Skeletal muscle tissue (tissue), 4 donors: Measurements from ENCODE around the gene MIPEP. TPM values are rescaled to one million over a fixed set of nuclear protein-coding genes. Genes with fewer than 3 reads are reported as not detected.
"Not testable (repeated sequence)": the region's sequence is repeated elsewhere in the genome, so short reads cannot be mapped to it uniquely, and the experiment has no call there.

Source experiments
- H3K27ac ChIP-seq: one replicate; pipeline ENCODE4 v1.7.0; 2013; ENCODE audit warnings: mild to moderate bottlenecking, low read depth, low read length, inconsistent platforms
- H3K27me3 ChIP-seq, 3 donors: one replicate each; pipeline ENCODE4 v1.7.0; 2013; ENCODE audit warnings: low read length in 3 of 3; ENCODE audit not compliant: control insufficient read depth in 3 of 3, insufficient read depth in 3 of 3
- H3K36me3 ChIP-seq, 3 donors: one replicate each; pipeline ENCODE4 v1.7.0; 2013; ENCODE audit warnings: low read length in 3 of 3; ENCODE audit not compliant: control insufficient read depth in 3 of 3, insufficient read depth in 3 of 3
- H3K4me1 ChIP-seq, 3 donors: one replicate each; pipeline ENCODE4 v1.7.0; 2013; ENCODE audit warnings: low read length in 3 of 3, mild to moderate bottlenecking in 3 of 3; ENCODE audit not compliant: control insufficient read depth in 3 of 3, insufficient read depth in 3 of 3
- H3K4me3 ChIP-seq, 3 donors: one replicate each; pipeline ENCODE4 v1.7.0; 2013; ENCODE audit warnings: low read length in 3 of 3
- H3K9ac ChIP-seq, 3 donors: one replicate each; pipeline ENCODE4 v1.7.0; 2013; ENCODE audit warnings: low read length in 3 of 3, mild to moderate bottlenecking in 3 of 3, moderate library complexity in 2 of 3, low read depth in 1 of 3
- H3K9me3 ChIP-seq, 3 donors: one replicate each; pipeline ENCODE4 v1.7.0; 2013; ENCODE audit warnings: low read length in 3 of 3; ENCODE audit not compliant: control insufficient read depth in 3 of 3
- total RNA-seq: library from RNA; depleted of rRNA; stranded (reverse); fragments of >200 nt; gene quantifications from one replicate; pipeline ENCODE4 v1.2.3, GENCODE V29; 2014
- donor health status: Osteomylitis.

Gene MIPEP
- total RNA-seq, 1 donor from 2014 or later = 13.6 TPM

DNA sequence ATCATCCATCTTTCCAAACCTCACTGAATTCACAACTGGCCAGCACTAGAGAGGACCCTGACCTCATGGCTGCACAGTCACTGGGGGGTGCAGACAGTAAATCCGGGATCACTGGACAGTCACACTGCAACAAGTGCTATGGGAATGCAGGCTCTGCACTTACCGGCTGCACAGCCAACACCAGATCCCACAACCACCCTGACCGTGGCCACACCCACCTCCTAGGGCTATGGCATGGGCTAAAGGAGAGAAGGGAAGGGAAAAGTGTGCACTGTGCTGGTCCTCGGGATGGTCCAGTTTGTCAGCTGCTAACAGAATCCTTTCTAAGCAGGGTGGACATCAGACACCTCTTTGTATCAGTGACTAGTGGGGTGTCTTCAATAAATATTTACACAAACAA, 118.2 kb downstream of the MIPEP start:
- H3K9ac ChIP-seq = no peak overlapping the region
- H3K4me3 ChIP-seq = no peak overlapping the region
- H3K9me3 ChIP-seq = no peaks in the 10 kb centered on the region
- H3K27ac ChIP-seq = no peak overlapping the region
- H3K27me3 ChIP-seq = no peaks in the 10 kb centered on the region
- H3K36me3 ChIP-seq = no peaks in the 10 kb centered on the region
- peaks cover 5 to 8% (median 5%) of the 10 kb centered on the region in 3 donors for H3K4me1 ChIP-seq

- Histone ChIP-seq H3K27ac (no peak overlapping the region), H3K36me3 (no peaks in the 10 kb centered on the region), H3K9me3 (no peaks in the 10 kb centered on the region), H3K4me1 (peaks cover 5 to 8% (median 5%) of the 10 kb centered on the region in 3 donors), H3K9ac (no peak overlapping the region), H3K4me3 (no peak overlapping the region), H3K27me3 (no peaks in the 10 kb centered on the region)
Measured at GRCh38 chr13:23770428-23770827, 118.8 kb downstream of the MIPEP start.

DNA sequence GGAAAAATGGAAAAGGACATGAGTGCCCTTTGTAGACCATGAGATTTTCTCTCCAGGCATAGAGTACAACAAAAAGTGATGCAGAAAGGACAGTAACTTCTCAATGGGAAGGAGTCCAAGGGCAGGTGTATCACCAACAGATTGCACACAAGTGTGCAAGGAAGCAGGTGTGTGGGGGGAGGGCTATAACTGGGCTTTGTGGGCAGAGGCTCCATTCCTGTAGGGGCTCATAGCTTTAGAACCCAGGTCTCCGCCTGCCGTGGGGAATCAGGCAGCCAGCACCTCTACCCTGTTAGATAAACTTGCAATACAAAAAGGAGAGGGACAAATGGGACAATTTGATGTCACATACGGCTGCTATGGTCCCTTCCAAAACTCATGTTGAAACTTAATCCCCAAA, 119.8 kb downstream of the MIPEP start:
- Histone ChIP-seq H3K27ac (no peak overlapping the region), H3K9ac (no peak overlapping the region), H3K9me3 (no peaks in the 10 kb centered on the region), H3K4me1 (peaks cover 5 to 8% (median 5%) of the 10 kb centered on the region in 3 donors), H3K36me3 (no peaks in the 10 kb centered on the region), H3K4me3 (no peak overlapping the region), H3K27me3 (no peaks in the 10 kb centered on the region)

- H3K4me1 ChIP-seq = peaks cover 5 to 8% (median 5%) of the 10 kb centered on the region in 3 donors
- no peaks in the 10 kb centered on the region for H3K9me3 ChIP-seq
- H3K36me3 ChIP-seq = no peaks in the 10 kb centered on the region
- no peak overlapping the region for H3K9ac ChIP-seq
- no peak overlapping the region for H3K27ac ChIP-seq
- H3K4me3 ChIP-seq = no peak overlapping the region
- H3K27me3 ChIP-seq = no peaks in the 10 kb centered on the region
Measured at GRCh38 chr13:23767838-23768237, 121.4 kb downstream of the MIPEP start.

DNA sequence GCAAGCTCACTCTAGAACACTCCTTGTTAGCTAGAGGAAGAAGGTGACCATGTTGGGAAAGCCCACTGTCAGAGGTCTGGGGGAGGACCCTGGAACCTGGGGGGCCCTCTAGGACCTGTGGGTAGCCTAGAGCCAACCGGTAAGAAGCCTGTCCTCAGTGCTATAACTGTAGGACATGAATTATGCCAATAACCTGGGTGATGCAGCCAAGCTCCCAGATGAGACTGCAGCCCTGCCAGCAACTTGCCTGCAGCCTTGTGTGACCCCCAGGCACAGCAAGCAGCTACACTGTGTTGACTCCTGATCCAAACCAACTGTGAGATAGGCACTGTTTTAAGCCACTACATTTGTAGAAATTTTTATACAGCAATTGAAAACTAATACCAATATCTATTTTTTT, 122.3 kb downstream of the MIPEP start:
- no peak overlapping the region for H3K9ac ChIP-seq

GRCh38 chr13:23766283-23766682, 122.9 kb downstream of the MIPEP start:
- Histone ChIP-seq H3K36me3 (no peaks in the 10 kb centered on the region), H3K27ac (no peak overlapping the region), H3K27me3 (no peaks in the 10 kb centered on the region), H3K9me3 (no peaks in the 10 kb centered on the region), H3K9ac (no peak overlapping the region), H3K4me1 (peaks cover 5 to 17% (median 11%) of the 10 kb centered on the region in 3 donors), H3K4me3 (no peak overlapping the region)

More for the DNA sequence above, 122.3 kb downstream of the MIPEP start:
- H3K36me3 ChIP-seq = no peaks in the 10 kb centered on the region
- no peak overlapping the region for H3K27ac ChIP-seq
- H3K27me3 ChIP-seq = no peaks in the 10 kb centered on the region
- H3K9me3 ChIP-seq = no peaks in the 10 kb centered on the region
- peaks cover 5 to 14% (median 7%) of the 10 kb centered on the region in 3 donors for H3K4me1 ChIP-seq
- no peak overlapping the region for H3K4me3 ChIP-seq

- H3K4me3 ChIP-seq = no peak overlapping the region
- H3K36me3 ChIP-seq = no peaks in the 10 kb centered on the region
- H3K9ac ChIP-seq = no peak overlapping the region
- H3K4me1 ChIP-seq = peaks cover 5 to 17% (median 11%) of the 10 kb centered on the region in 3 donors
- H3K27ac ChIP-seq = no peak overlapping the region
- H3K9me3 ChIP-seq = no peaks in the 10 kb centered on the region
- H3K27me3 ChIP-seq = no peaks in the 10 kb centered on the region
Measured at GRCh38 chr13:23765531-23765930, 123.7 kb downstream of the MIPEP start.

- Histone ChIP-seq H3K4me3 (no peak overlapping the region), H3K9ac (no peak overlapping the region), H3K27ac (no peak overlapping the region), H3K27me3 (no peaks in the 10 kb centered on the region), H3K36me3 (peaks cover 0 to 3% (median 0%) of the 10 kb centered on the region in 3 donors), H3K4me1 (peaks cover 5 to 20% (median 11%) of the 10 kb centered on the region in 3 donors), H3K9me3 (no peaks in the 10 kb centered on the region)
Measured at GRCh38 chr13:23763318-23763717, 125.9 kb downstream of the MIPEP start.

GRCh38 chr13:23761760-23762159, 127.4 kb downstream of the MIPEP start:
- H3K27me3 ChIP-seq, H3K36me3 ChIP-seq, H3K9ac ChIP-seq, H3K27ac ChIP-seq, H3K4me3 ChIP-seq, H3K9me3 ChIP-seq: not testable (repeated sequence)
- peaks cover 5 to 17% (median 8%) of the 10 kb centered on the region in 3 donors for H3K4me1 ChIP-seq

- Histone ChIP-seq H3K27ac (no peak overlapping the region), H3K9ac (no peak overlapping the region), H3K36me3 (peaks cover 0 to 3% (median 0%) of the 10 kb centered on the region in 3 donors), H3K27me3 (no peaks in the 10 kb centered on the region), H3K4me3 (no peak overlapping the region), H3K9me3 (no peaks in the 10 kb centered on the region), H3K4me1 (peaks cover 0 to 12% (median 6%) of the 10 kb centered on the region in 3 donors)
Measured at GRCh38 chr13:23760000-23760399, 129.2 kb downstream of the MIPEP start.
